NCI-H1105 treated with DMSO at 0.1 percent for 48 hours (cell line): ENCODE data around the gene VOPP1.
"Not testable (repeated sequence)": the region's sequence is repeated elsewhere in the genome, so short reads cannot be mapped to it uniquely, and the experiment has no call there.

Experiments used
- DNase-seq: peaks from one replicate; lab custom pipeline; 2025; lab: John Stamatoyannopoulos, UW

VOPP1 gene, protein sequence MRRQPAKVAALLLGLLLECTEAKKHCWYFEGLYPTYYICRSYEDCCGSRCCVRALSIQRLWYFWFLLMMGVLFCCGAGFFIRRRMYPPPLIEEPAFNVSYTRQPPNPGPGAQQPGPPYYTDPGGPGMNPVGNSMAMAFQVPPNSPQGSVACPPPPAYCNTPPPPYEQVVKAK

DNA sequence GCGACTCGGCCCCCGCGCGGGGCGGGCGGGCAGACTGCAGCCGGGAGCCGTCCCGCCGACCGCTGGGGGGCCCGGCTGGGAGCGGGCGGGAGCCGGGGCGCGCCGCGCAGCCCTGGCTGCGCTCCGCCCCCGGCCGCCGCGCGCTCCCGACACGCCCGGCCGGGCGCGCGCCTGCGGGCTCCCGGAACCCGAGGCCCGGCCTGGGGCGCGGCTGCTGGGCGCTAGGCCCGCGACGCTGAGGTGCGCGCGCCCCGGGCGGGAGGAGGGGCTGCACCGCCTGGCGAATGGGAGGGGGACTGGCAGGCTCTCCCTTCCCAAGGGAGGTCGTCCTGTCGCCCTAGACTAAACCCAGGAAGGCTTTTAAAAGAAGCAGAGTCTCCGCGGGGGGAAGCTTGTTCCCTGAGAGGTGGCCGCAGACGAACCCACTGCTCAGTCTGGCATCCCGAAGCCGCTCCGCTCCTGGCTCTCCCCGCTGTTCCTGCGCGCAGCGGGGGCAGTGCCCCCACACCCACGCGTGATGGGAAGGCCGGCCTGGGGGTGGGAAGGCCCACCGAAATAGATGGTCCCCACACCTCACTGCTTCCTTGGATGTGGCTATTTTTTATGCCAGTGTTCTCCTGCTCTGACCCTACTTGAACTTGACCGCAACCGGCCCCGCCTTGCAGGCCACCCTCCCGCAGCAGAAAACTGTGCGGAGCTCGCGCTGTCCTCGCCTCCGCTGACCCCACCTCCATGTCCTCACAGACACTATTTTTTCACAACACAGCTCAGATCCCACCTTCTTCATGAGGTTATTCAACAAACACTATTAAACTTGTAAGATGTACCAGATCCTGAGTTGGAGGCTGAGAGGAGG is at the start of gene VOPP1:
Gene VOPP1 (minus strand): TSS at position 125 of the 856 bp plus-strand sequence. CDS start 178 bp downstream, outside the sequence.
- peak; percentile 75 for DNase-seq

DNA sequence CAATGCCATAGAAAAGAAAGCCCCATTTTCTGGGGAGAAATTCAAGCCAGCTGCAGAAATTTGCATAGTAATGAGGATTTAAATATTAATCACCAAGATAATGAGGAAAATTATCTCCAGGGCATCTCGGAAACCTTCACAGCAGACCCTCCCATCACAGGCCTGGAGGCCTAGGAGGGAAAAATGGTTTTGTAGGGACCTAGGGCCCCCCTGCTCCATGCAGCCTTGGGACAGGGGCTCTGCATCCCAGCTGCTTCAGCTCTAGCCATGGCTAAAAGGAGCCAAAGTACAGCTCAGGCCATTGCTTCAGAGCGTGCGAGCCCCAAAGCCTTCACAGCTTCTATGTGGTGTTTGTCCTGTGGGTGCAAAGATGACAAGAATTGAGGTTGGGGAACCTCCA is 46.6 kb upstream of the VOPP1 start:
- DNase-seq = no peak

DNA sequence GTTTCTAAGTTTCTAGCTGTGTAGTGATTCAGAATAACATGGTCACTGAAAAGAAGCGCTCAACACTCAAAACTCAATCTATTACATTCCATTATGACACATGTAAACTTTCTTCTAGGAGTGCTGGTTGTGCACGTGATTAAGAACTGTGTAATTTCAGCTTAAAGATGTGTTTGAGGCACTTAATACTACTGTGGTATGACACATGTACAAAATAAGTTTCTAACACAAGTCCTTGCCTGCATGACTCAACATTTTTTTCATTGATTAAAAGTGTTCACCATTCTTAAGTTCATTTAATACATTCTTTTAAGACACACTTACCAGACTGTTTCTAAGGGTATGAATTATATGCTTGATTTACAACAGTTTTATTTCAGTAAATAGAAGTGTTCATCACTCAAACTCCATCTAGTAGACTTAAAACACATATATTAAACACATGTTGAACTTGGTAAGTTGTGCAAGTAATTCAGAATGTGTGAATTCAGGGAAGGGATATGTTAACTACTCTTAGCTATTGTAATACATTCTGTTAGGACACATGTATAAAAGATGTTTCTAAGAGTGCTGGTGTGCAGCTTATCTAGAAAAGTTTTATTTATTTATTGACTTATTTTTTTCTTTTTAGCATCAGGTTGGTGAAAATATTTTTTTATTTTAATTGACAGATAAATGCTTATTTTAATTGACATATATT is 42.2 kb upstream of the VOPP1 start:
- not testable (repeated sequence) for DNase-seq

DNA sequence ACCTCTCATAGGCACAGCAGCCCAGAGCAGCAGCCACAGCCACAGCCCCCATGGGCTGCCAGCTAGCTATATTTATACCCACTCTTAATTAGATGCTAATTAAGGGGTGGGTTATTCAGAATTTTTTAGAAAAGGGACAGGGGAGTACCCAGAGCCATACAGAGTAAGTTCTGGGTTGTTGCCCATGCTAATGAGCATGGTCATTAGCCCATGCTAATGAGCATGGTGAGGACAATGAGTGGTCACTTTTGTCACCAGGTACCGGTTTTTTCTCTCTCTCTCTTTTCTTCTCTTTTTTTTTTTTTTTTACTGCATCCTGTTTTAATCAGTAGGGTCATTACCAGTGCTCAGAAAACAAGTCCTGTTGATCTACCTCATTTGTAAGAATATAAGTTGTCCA is 37.4 kb upstream of the VOPP1 start:
- not testable (repeated sequence) for DNase-seq

DNA sequence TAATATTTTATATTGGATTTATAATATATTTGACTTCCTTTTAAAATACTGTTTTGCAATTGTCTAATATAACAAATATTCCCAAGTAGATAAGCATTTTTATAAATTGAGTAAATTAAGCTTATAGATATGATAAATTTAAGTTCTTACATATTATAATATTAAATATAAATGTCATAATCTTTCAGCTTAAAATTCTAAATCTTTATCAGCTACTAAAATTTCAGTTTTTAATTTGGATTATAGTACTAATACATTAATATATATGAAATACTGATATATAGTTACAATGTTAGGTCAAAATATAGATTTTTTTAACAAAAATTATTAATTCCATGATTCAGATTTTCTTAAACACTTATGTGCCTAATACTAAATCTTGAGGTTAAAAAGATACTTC is 33.4 kb upstream of the VOPP1 start:
- DNase-seq = not testable (repeated sequence)

DNA sequence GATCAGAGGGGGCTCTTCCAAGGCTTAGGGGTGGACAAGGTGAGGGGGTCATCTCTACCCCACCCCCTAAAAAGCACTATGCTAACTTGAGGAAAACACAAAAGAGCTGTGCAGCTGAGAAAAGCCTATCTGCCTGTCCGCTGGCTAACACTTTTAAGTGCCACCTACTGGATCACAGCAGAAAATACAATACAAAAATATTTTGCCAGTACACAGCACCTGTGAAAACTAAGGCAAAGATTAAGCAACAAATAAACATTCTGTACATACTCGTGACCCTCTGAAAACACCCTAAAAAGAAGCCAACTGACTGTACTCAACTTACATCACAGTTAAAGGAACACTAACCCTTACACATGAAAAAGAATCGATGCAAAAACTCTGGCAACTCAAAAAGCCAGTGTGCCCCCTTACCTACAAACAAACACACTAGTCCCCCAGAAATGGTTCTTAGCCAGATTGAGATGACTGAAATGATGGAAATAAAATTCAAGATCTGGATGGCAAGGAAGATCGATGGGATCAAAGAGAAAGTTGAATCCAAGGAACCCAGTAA is 25.7 kb upstream of the VOPP1 start:
- DNase-seq = not testable (repeated sequence)

DNA sequence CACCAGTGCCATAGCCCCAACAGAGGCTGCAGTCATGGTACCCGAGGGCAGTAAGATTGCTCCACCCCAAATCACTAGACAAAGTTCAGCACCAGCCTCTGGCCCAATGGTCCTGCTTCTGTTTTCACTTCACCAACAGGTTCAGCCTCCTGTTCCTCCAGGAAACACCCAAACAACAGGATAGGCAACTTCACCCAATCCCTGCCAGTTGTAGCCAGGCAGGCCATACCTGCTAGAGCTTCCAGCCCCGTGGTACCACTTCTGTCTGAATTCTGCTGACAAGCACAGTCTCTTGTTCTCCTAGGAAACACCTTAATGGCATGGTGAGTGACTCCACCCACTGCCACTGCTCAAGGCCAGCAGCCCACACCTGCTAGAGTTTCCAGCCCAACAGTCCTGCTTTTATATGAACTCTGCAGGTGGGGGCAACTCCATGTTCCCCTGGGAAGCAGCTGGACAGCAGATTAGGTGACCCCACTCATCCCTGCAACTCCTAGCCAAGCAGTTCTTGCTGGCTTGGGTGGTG is 25.0 kb upstream of the VOPP1 start:
- DNase-seq = not testable (repeated sequence)

DNA sequence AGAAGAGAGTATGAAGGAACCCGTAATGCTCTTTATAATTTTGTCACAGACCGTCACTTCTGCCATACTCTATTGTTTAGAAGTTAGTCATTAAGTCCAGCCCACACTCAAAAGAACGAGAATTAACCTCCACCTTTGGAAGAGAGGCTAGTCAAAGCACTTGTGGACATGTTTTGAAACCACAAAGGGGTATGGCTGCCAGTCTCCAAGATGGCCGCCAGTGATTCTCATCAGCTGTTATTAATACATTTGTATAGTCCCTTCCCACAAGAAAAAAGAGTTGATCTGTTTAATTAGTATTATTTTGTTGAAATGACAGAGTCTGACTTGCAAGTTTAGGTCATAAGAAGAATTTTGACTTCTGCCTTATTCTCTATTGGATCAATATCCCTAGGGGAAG is 23.2 kb upstream of the VOPP1 start:
- no peak for DNase-seq

DNA sequence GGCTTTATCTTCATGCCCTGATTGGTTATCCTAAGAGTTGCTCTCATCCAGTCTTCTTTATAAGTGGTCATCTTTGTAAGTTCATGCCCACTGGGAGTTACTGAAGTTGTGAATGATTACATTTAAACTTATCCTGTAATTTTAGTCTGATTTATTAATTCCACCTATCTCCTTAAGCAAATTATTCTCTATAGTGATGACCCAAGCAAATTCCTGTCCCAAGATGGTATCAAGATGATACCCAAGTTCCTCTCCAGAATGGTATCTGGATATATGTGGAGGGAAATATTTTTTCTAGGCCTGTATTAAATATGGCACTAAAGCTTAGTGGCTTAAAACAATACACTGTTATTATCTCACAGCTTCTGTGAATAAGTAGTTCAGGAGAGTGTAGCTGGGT is 22.6 kb upstream of the VOPP1 start:
- no peak for DNase-seq

DNA sequence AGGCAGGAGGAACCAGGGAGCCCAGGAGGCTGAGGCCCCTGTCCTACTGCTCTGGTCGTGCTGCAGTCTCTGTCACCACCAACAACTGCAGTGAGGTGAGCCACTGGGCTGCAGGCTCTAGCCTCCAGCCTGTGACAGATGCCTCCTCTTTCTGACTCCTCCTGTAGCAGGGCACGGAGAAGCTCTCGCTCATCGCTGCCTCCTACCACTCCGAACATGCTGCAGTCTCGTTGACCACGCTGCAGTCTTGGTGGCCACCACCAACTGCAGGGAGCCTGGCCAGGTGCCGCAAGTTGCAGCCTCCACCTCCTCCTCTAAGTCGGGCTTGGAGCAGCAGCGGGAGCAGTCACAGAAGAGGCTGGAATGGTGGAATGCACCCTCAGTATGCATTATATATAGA is 22.1 kb upstream of the VOPP1 start:
- no peak for DNase-seq

DNA sequence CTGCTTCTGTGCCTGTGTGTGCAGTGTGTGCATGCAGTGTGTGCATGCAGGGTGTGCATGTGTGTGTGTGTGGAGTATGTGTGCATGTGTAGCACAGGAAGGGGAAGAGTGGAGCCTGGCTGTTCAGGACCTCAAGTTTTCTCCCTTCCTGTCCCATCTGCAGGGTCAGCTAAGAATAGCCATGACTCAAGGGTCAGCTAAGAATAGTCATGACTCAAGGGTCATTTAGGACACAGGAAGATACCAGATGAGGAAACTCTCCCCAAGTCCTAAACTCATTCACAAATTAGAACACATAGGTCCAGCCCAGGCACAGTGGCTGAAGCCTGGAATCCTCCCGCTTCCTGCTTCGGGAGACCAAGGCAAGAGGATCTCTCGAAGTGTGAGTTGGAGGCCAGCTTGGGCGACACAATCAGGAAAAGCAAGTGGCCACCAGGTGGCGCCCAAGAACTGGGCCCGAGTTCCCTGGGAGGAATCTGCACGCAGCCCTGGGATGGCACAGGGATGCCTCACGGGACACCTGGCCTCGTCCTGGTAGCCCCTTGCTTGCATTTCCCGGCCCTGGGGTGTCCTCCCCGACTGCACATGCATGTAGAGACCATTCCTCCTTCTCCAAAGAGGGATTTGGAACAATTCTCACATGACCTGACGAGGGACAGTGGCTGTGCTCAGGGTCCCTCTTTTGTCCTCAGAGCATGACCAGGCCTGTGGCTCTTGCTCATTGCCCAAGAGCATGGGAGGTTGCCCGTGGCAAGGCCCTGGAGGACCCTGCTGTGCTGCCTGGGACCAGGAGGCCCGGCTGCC is 21.4 kb upstream of the VOPP1 start:
- peak; percentile 45 for DNase-seq

DNA sequence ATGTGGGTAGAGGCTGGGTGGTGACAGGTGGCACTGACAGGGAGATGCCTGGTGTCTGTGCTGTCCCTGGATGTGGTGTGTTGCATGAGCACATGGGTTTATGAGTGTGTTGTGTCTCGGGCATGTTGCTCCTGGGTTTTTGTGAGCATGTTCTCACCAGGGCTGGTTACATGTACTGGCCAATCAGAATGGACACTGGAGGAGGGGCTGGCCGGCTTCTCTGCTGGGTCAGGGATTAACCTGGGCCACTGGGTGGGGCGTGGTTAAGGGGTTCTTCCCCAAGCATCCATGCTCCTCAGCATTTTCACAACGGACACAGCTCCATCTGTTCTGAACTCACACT is 20.8 kb upstream of the VOPP1 start:
- no peak for DNase-seq

DNA sequence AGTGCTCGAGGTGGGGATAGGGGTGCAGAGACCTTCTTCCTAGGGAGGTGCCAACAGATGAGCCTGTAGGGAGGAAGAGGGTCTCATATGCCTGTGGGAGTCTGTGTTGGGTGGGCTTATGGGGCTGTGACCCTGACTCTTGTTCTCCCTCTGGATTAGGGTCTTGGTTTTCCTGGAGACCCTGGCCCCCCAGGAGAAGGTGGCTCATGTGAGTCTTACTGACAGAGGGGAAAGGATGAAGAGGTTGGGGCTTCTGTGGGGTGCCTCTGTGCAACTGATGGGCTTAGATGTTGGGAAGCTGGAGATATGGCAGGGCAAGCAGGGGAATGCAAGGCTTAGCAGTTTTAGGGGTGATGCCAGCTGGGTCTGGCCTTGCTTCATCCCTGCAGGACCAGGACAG is 20.2 kb upstream of the VOPP1 start:
- no peak for DNase-seq

DNA sequence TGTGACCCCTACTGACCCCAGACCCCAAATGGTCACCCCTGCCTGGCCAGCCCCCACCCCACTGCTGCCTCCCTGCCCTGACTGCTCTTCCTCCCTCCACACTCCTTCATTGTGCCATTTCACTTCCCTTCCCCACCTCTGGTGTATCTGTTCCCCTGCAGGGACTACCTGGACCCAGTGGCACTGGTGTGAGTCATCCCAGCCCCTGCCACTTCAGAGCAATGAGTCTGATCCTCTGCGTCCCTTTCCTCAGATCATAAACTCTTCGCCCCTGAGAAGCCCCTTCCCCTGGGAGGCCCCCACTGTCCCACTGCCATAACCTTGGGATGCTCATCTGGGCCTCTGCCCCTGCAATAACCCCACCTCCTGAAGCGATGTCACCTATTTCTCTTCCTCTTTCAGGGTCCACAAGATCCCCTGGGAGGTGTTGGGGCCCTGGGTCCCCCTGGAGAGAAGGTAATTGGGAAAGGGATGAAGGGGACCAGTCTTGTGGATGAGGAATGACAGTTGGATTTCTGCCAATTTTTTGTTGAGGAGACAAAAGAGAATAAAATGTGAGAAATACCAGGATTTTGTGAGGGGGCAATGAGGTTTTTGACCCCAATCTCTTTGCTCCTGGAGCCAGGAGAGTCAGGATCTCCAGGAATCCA is 19.1 kb upstream of the VOPP1 start:
- DNase-seq = no peak

DNA sequence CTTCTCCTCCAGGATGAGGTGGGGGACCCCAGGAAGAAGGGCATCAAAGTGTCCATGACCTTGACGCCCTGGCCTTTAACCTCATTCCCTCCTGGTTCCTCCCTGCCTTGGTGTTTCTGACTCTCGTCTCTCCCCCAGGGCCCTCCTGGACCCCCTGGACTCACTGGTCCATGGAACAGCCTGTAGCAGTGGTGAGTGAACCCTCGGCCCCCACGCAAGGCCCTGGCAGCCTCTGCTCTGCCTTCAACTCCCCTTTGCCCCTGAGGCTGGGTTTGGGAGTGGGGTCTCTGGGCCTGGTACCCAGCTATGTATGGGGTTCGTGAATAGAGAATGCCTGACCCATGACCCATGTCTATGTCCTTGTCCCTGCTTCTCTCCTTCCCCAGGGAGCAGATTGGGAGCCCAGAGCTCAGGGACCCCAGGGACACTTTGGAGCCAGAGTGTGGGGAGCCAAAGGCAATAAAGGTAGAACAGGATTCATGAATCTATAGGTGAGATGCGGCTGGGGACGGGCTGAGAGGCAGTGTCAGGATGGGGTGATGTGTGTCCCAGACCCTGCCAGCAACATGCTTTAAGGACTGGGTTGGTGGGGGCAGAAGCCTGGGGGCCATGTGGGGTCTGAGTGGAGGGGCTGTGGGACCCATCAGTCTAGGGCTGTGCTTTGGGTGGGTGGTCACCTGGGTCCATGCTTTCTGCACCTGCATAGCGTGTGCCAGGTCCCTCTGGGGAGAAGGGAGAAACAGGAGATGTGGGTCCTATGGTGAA is 18.4 kb upstream of the VOPP1 start:
- DNase-seq = no peak

DNA sequence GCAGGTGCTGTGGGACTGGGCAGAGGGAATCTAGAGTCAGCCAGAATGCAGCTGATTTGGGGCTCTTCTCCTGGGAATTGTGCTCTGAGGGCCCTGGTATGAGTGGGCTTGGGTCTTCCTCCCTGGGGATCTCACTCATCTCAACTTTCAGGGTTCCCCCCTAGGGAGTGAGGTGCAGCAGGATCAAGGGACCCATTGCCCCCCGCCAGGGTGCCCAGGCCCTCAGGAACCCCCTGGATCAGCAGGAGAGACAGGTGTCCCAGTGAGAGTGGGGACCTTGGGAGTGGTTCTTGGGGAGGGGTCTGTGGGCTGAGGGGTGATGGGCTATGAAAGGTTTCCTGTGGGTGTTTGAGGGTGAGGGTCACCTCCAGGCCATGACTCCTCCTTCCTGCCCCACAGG is 17.6 kb upstream of the VOPP1 start:
- no peak for DNase-seq

DNA sequence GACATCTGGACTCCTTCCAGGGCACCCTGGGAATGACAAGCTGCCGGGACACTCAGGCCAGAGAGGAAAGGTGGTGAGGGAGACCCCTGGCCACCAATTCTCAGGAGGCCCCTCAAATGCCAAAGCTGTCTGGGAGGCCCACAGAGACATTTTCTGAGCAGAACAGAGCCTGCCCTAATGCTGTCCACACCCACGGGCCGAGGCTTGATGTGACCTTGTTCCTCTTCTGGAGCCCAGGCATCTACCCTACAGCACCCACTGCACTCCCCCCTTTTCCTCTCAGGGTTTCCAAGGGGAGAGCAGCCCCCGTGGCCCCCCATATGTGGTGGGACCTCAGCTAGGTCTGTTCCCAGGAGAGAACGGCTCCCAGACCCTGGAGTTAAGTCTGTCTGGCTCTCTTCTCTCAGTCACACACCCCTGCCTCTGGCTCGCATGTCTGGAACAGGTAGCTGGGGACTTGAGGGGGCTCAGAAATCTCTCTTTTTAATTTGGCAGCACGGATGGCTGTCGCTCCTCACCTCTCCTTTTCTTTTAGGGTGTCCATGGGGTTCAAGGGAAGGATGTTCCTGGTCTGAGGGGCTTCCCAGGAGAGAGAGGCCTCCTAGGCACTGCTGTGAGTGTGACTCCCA is 16.8 kb upstream of the VOPP1 start:
- no peak for DNase-seq

DNA sequence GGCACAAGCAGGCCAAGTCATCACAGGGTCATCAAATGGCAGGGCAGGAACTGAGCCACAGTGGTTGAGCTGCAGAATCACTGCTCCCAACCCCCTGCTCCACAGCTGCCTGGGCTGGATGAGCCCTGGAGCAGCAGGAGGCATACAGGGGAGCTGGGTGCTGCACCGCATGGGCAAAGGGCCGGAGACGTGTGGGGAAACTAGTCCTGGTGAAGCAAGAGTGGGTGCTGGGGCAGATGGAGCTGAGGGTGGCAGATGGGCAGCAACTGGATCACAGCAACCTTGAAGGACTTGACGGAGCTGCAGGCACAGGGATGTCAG is 16.0 kb upstream of the VOPP1 start:
- no peak for DNase-seq

DNA sequence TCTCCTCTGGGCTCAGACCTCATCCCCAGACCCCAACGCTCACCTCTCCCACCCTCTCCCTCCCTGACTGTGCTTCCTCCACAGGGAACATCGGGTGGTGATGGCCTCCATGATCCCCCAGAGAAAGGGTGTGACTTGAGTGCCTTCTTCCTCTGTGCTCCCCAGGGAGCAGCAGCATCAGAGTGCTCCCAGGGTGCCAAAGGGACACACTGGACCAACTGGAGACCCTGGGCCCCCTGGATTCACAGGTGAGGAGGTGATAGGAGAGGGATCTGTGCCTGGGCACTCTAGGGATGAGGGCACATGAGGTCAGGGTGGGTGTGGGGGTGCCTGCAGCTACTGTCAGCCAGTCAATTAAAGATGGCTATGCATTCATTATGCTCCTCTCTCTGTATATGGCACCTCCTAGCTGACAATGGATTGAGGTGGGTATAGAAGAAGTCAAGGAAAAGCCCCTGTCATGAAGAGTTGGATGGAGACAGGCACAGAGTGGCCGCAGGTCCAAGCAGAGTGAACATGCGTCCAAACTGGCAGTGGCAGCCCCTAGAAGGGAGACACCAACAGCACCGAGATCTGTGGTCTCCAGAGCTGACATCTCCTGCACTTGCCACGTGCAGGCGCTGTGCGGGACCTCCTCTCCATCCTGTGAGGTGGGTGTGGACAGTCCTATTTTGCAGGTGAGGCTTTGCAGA is 15.5 kb upstream of the VOPP1 start:
- DNase-seq = no peak

DNA sequence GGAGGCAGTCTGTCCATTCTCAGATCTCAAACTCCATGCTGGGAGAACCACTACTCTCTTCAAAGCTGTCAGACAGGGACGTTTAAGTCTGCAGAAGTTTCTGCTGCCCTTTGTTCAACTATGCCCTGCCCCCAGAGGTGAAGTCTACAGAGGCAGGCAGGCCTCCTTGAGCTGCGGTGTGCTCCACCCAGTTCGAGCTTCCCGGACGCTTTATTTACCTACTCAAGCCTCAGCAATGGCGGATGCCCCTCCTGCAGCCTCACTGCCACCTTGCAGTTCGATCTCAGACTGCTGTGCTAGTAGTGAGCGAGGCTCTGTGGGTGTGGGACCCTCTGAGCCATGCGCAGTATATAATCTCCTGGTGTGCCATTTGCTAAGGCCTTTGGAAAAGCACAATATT is 10.4 kb upstream of the VOPP1 start:
- not testable (repeated sequence) for DNase-seq
